MM.1S (cell line): Measurements from ENCODE around the gene ADGRL3.

Experiments used
- DNase-seq: peaks from one replicate; pipeline ENCODE4 v3.0.0-alpha.2; 2015
- H2AFZ ChIP-seq: fragments of 300-600 bp; sonication (generic); 2 replicates; pipeline ENCODE4 v1.6.0; 2016; ENCODE audit warnings: antibody characterized with exemption, low read length
- H3F3A ChIP-seq: fragments of 300-600 bp; sonication (generic); 2 replicates; pipeline ENCODE4 v1.6.1; 2016; ENCODE audit warnings: mild to moderate bottlenecking, antibody characterized with exemption, low read length, moderate library complexity, mixed read lengths; ENCODE audit not compliant: insufficient read depth
- H3K27ac ChIP-seq: fragments of 300-600 bp; sonication (generic); 2 replicates; pipeline ENCODE4 v1.5.1; 2016; ENCODE audit warnings: mild to moderate bottlenecking, low read length
- H3K27me3 ChIP-seq: fragments of 300-600 bp; sonication (generic); replicated peaks from 2 replicates; pipeline ENCODE4 v1.6.0; 2016; ENCODE audit warnings: low read length; ENCODE audit not compliant: insufficient read depth
- H3K36me3 ChIP-seq: fragments of 300-600 bp; sonication (generic); replicated peaks from 2 replicates; pipeline ENCODE4 v1.6.1; 2016; ENCODE audit warnings: mild to moderate bottlenecking, low read length, mixed read lengths; ENCODE audit not compliant: insufficient read depth
- H3K4me1 ChIP-seq: fragments of 300-600 bp; sonication (generic); 2 replicates; pipeline ENCODE4 v1.6.1; 2016; ENCODE audit warnings: low read length, mixed read lengths
- H3K4me2 ChIP-seq: fragments of 300-600 bp; sonication (generic); 2 replicates; pipeline ENCODE4 v1.6.0; 2016; ENCODE audit warnings: low read depth, low read length
- H3K4me3 ChIP-seq: fragments of 300-600 bp; sonication (generic); 2 replicates; pipeline ENCODE4 v1.5.1; 2016; ENCODE audit warnings: low read length, mixed read lengths
- H3K79me2 ChIP-seq: fragments of 300-600 bp; sonication (generic); 2 replicates; pipeline ENCODE4 v1.6.1; 2016; ENCODE audit warnings: mixed run types, low read length, mixed read lengths
- H3K9ac ChIP-seq: fragments of 300-600 bp; sonication (generic); 2 replicates; pipeline ENCODE4 v1.6.1; 2016; ENCODE audit warnings: low read length, mixed read lengths
- H3K9me2 ChIP-seq: fragments of 300-600 bp; sonication (generic); replicated peaks from 2 replicates; pipeline ENCODE4 v1.6.1; 2016; ENCODE audit warnings: mild to moderate bottlenecking, low read length, mixed read lengths; ENCODE audit not compliant: insufficient read depth
- H3K9me3 ChIP-seq: fragments of 300-600 bp; sonication (generic); replicated peaks from 2 replicates; pipeline ENCODE4 v1.6.1; 2016; ENCODE audit warnings: mild to moderate bottlenecking, low read length, mixed read lengths; ENCODE audit not compliant: insufficient read depth
- H4K20me1 ChIP-seq: fragments of 300-600 bp; sonication (generic); 2 replicates; pipeline ENCODE4 v1.6.1; 2016; ENCODE audit warnings: mild to moderate bottlenecking, low read length, moderate library complexity, mixed read lengths; ENCODE audit not compliant: insufficient read depth
- CTCF ChIP-seq: fragments of 300-600 bp; sonication (generic); IDR thresholded peaks from 2 replicates; pipeline ENCODE4 v1.5.1; 2016; ENCODE audit warnings: antibody characterized with exemption, low read length, mixed read lengths
- EZH2 ChIP-seq: fragments of 300-600 bp; sonication (generic); optimal IDR thresholded peaks from 2 replicates; pipeline ENCODE3; 2017; ENCODE audit warnings: low read depth, mild to moderate bottlenecking, antibody characterized with exemption, low read length, mixed read lengths
- EZH2phosphoT487 ChIP-seq: fragments of 300-600 bp; sonication (generic); IDR thresholded peaks from 2 replicates; pipeline ENCODE4 v1.6.1; 2018; ENCODE audit warnings: antibody characterized with exemption, low read length

The ADGRL3 gene

GRCh38 chr4:62028745-62029144 lies 828.6 kb downstream of the ADGRL3 start:
- no peak overlapping the region for H3K9ac ChIP-seq
- no peaks in the 10 kb centered on the region for H3K9me2 ChIP-seq
- H3K27me3 ChIP-seq: no peaks in the 10 kb centered on the region
- no peaks in the 10 kb centered on the region for H3K4me1 ChIP-seq
- H3K79me2 ChIP-seq: no peaks in the 10 kb centered on the region
- H3K36me3 ChIP-seq: no peaks in the 10 kb centered on the region
- no peak overlapping the region for H3K4me3 ChIP-seq
- H3K9me3 ChIP-seq: no peaks in the 10 kb centered on the region
- no peak overlapping the region for H3K27ac ChIP-seq
- H3F3A ChIP-seq: no peaks in the 10 kb centered on the region
- TF ChIP-seq EZH2 (no peak), CTCF (no peak), EZH2phosphoT487 (no peak)
- H2AFZ ChIP-seq: no peak overlapping the region
- no peaks in the 10 kb centered on the region for H4K20me1 ChIP-seq
- no peak overlapping the region for H3K4me2 ChIP-seq
- no peak for DNase-seq

GRCh38 chr4:62030958-62031357 lies 830.8 kb downstream of the ADGRL3 start:
- TF ChIP-seq EZH2phosphoT487 (no peak), CTCF (no peak), EZH2 (no peak)
- no peak overlapping the region for H2AFZ ChIP-seq
- no peak for DNase-seq
- no peaks in the 10 kb centered on the region for H3K4me1 ChIP-seq
- H3K27ac ChIP-seq: no peak overlapping the region
- H3K9ac ChIP-seq: no peak overlapping the region
- no peaks in the 10 kb centered on the region for H4K20me1 ChIP-seq
- no peaks in the 10 kb centered on the region for H3K27me3 ChIP-seq
- no peaks in the 10 kb centered on the region for H3F3A ChIP-seq
- no peaks in the 10 kb centered on the region for H3K79me2 ChIP-seq
- H3K4me2 ChIP-seq: no peak overlapping the region
- H3K36me3 ChIP-seq: no peaks in the 10 kb centered on the region
- no peaks in the 10 kb centered on the region for H3K9me3 ChIP-seq
- no peaks in the 10 kb centered on the region for H3K9me2 ChIP-seq
- no peak overlapping the region for H3K4me3 ChIP-seq

- Histone ChIP-seq H3K9me3 (no peaks in the 10 kb centered on the region), H3K9ac (no peak overlapping the region), H3K4me1 (no peaks in the 10 kb centered on the region), H2AFZ (no peak overlapping the region), H3K4me2 (no peak overlapping the region), H3K27ac (no peak overlapping the region), H3K4me3 (no peak overlapping the region), H3K9me2 (no peaks in the 10 kb centered on the region), H3F3A (no peaks in the 10 kb centered on the region), H3K36me3 (no peaks in the 10 kb centered on the region), H4K20me1 (no peaks in the 10 kb centered on the region), H3K79me2 (no peaks in the 10 kb centered on the region), H3K27me3 (no peaks in the 10 kb centered on the region)
- DNase-seq: no peak
- TF ChIP-seq CTCF: no peak
- no peak for TF ChIP-seq EZH2phosphoT487
- no peak for TF ChIP-seq EZH2
Observed at GRCh38 chr4:62037571-62037970, 837.4 kb downstream of the ADGRL3 start.
